Large intestine (tissue), 3 donors: ENCODE data around the gene EVI2A. TPM values are rescaled to one million over a fixed set of nuclear protein-coding genes. Genes with fewer than 3 reads are reported as not detected.

Experiments used
- DNase-seq, 2 donors: peaks; one replicate each; pipeline versions ENCODE4 v3.0.0 to v3.0.0-alpha.2; 2013
- H3K27ac ChIP-seq: one replicate; pipeline ENCODE4 v1.5.1; 2013; ENCODE audit warnings: low read length
- H3K27me3 ChIP-seq: 2 replicates; pipeline ENCODE4 v1.6.1; 2013; ENCODE audit warnings: low read length; ENCODE audit not compliant: control insufficient read depth, insufficient read depth
- H3K36me3 ChIP-seq: 2 replicates; pipeline ENCODE4 v1.6.1; 2013; ENCODE audit warnings: low read length; ENCODE audit not compliant: control insufficient read depth, insufficient read depth
- H3K4me1 ChIP-seq: one replicate; pipeline ENCODE4 v1.6.1; 2013; ENCODE audit warnings: low read length; ENCODE audit not compliant: control insufficient read depth, insufficient read depth
- H3K4me3 ChIP-seq: one replicate; pipeline ENCODE4 v1.5.1; 2013; ENCODE audit warnings: low read length
- H3K9me3 ChIP-seq: one replicate; pipeline ENCODE4 v1.6.1; 2013; ENCODE audit warnings: mild to moderate bottlenecking, low read depth, low read length, moderate library complexity; ENCODE audit not compliant: control insufficient read depth
- WGBS: methylation state at CpG from one replicate; pipeline ENCODE4 v1.1.5; 2013; ENCODE audit warnings: low lambda C conversion rate; ENCODE audit not compliant: insufficient coverage; 5-methylcytosine and 5-hydroxymethylcytosine counted together
- polyA plus RNA-seq: library from polyadenylated mRNA; unstranded; fragments of 120-200 nt; gene quantifications from one replicate; pipeline ENCODE4 v1.2.1, GENCODE V29; 2013

The EVI2A gene
- polyA plus RNA-seq, 1 donor = 3.8 TPM

GRCh38 chr17:31281061-31281460 is 40.4 kb downstream of the EVI2A start:
- no peak for DNase-seq
- H3K27me3 ChIP-seq = no peaks in the 10 kb centered on the region
- no CpG with 5 or more reads among the region's 2 CpGs for WGBS
- peaks cover 28% of the 10 kb centered on the region for H3K36me3 ChIP-seq
- no peaks in the 10 kb centered on the region for H3K4me1 ChIP-seq
- no peak overlapping the region for H3K27ac ChIP-seq
- no peak overlapping the region for H3K4me3 ChIP-seq
- no peaks in the 10 kb centered on the region for H3K9me3 ChIP-seq

- no peaks in the 10 kb centered on the region for H3K4me1 ChIP-seq
- no peak for DNase-seq
- H3K27me3 ChIP-seq = no peaks in the 10 kb centered on the region
- 100% methylated on average over 1 of the region's 2 CpGs for WGBS
- no peak overlapping the region for H3K27ac ChIP-seq
- peaks cover 31% of the 10 kb centered on the region for H3K36me3 ChIP-seq
- H3K4me3 ChIP-seq = no peak overlapping the region
- H3K9me3 ChIP-seq = no peaks in the 10 kb centered on the region
Measured at GRCh38 chr17:31279401-31279800, 42.0 kb downstream of the EVI2A start.

- Histone ChIP-seq H3K27ac (no peak overlapping the region), H3K4me3 (no peak overlapping the region), H3K4me1 (peaks cover 4% of the 10 kb centered on the region), H3K36me3 (peaks cover 24% of the 10 kb centered on the region), H3K27me3 (no peaks in the 10 kb centered on the region), H3K9me3 (no peaks in the 10 kb centered on the region)
- 80% methylated on average over 1 of the region's 1 CpG for WGBS
- no peak for DNase-seq
Measured at GRCh38 chr17:31275116-31275515, 46.3 kb downstream of the EVI2A start.

GRCh38 chr17:31274252-31274651 is 47.2 kb downstream of the EVI2A start:
- no peaks in the 10 kb centered on the region for H3K27me3 ChIP-seq
- DNase-seq = no peak
- WGBS = no CpG with 5 or more reads among the region's 2 CpGs
- H3K4me1 ChIP-seq = peaks cover 13% of the 10 kb centered on the region
- no peak overlapping the region for H3K27ac ChIP-seq
- H3K36me3 ChIP-seq = peaks cover 24% of the 10 kb centered on the region
- H3K4me3 ChIP-seq = no peak overlapping the region
- H3K9me3 ChIP-seq = no peaks in the 10 kb centered on the region

GRCh38 chr17:31273516-31273915 is 47.9 kb downstream of the EVI2A start:
- Histone ChIP-seq H3K36me3 (peaks cover 20% of the 10 kb centered on the region), H3K4me1 (peaks cover 18% of the 10 kb centered on the region), H3K27ac (no peak overlapping the region), H3K4me3 (no peak overlapping the region), H3K9me3 (no peaks in the 10 kb centered on the region), H3K27me3 (no peaks in the 10 kb centered on the region)
- DNase-seq = no peak
- WGBS = 100% methylated on average over 1 of the region's 1 CpG

- peaks cover 23% of the 10 kb centered on the region for H3K36me3 ChIP-seq
- H3K27ac ChIP-seq = no peak overlapping the region
- no peak overlapping the region for H3K4me3 ChIP-seq
- no peaks in the 10 kb centered on the region for H3K9me3 ChIP-seq
- H3K4me1 ChIP-seq = peaks cover 18% of the 10 kb centered on the region
- no peaks in the 10 kb centered on the region for H3K27me3 ChIP-seq
- DNase-seq = no peak
Measured at GRCh38 chr17:31272803-31273202, 48.6 kb downstream of the EVI2A start.

- Histone ChIP-seq H3K27me3 (no peaks in the 10 kb centered on the region), H3K36me3 (peaks cover 21% of the 10 kb centered on the region), H3K9me3 (no peaks in the 10 kb centered on the region), H3K4me1 (peaks cover 18% of the 10 kb centered on the region), H3K27ac (no peak overlapping the region), H3K4me3 (no peak overlapping the region)
- WGBS = no CpG with 5 or more reads among the region's 1 CpG
- DNase-seq = no peak
Measured at GRCh38 chr17:31272236-31272635, 49.2 kb downstream of the EVI2A start.

- H3K9me3 ChIP-seq = no peaks in the 10 kb centered on the region
- no peak overlapping the region for H3K4me3 ChIP-seq
- DNase-seq = peak; percentile 43 to 59
- peaks cover 11% of the 10 kb centered on the region for H3K36me3 ChIP-seq
- peak overlapping the region; percentile 64 for H3K27ac ChIP-seq
- WGBS = no CpG with 5 or more reads among the region's 1 CpG
- peaks cover 18% of the 10 kb centered on the region for H3K4me1 ChIP-seq
- H3K27me3 ChIP-seq = no peaks in the 10 kb centered on the region
Measured at GRCh38 chr17:31269578-31269983, 51.8 kb downstream of the EVI2A start.

- no peak overlapping the region for H3K4me3 ChIP-seq
Measured at GRCh38 chr17:31269036-31269577, 52.3 kb downstream of the EVI2A start.

More at GRCh38 chr17:31269036-31269577, 52.3 kb downstream of the EVI2A start:
- DNase-seq = peak; percentile 36 to 63
- Histone ChIP-seq H3K9me3 (no peaks in the 10 kb centered on the region), H3K27ac (peak overlapping the region; percentile 64), H3K4me1 (peaks cover 18% of the 10 kb centered on the region), H3K27me3 (no peaks in the 10 kb centered on the region), H3K36me3 (peaks cover 11% of the 10 kb centered on the region)
- WGBS = 90% methylated on average over 2 of the region's 2 CpGs
